CD14-positive monocyte (primary cell): ENCODE measurements around the gene CELA3B. TPM values are rescaled to one million over a fixed set of nuclear protein-coding genes. Genes with fewer than 3 reads are reported as not detected.
A peak's percentile ranks its signal among the peaks of the same experiment; 100 is the strongest.

Experiments
- DNase-seq, 3 donors: peaks; one replicate each; pipeline ENCODE4 v3.0.0-alpha.2; 2011 to 2022
- H2AFZ ChIP-seq: 2 replicates; pipeline ENCODE4 v1.6.0; 2012; ENCODE audit warnings: mild to moderate bottlenecking, low read depth, low read length, inconsistent platforms; ENCODE audit not compliant: insufficient read depth, poor library complexity, severe bottlenecking
- H3K27ac ChIP-seq, 2 donors: 1 replicate in 1 of 2; 2 replicates in 1 of 2; pipeline ENCODE4 v1.5.1; 2012 to 2013; ENCODE audit warnings: low read length in 2 of 2, control low read depth in 1 of 2, inconsistent platforms in 1 of 2, low read depth in 1 of 2, mild to moderate bottlenecking in 1 of 2
- H3K27me3 ChIP-seq, 2 donors: one replicate each; pipeline versions ENCODE4 v1.6.0 to v1.6.1; 2011 to 2013; ENCODE audit warnings: low read length in 2 of 2; ENCODE audit not compliant: control insufficient read depth in 2 of 2, insufficient read depth in 2 of 2
- H3K36me3 ChIP-seq, 2 donors: replicated peaks in 1 of 2; 1 replicate in 1 of 2; 2 replicates in 1 of 2; pipeline versions ENCODE4 v1.5.1 to v1.6.1; 2012 to 2013; ENCODE audit warnings: low read length in 2 of 2, control low read depth in 1 of 2, inconsistent platforms in 1 of 2, mild to moderate bottlenecking in 1 of 2; ENCODE audit not compliant: insufficient read depth in 2 of 2, control insufficient read depth in 1 of 2
- H3K4me1 ChIP-seq, 2 donors: 1 replicate in 1 of 2; 2 replicates in 1 of 2; pipeline versions ENCODE4 v1.5.1 to v1.6.1; 2012 to 2013; ENCODE audit warnings: low read length in 2 of 2, control low read depth in 1 of 2, inconsistent platforms in 1 of 2, mild to moderate bottlenecking in 1 of 2, moderate library complexity in 1 of 2; ENCODE audit not compliant: insufficient read depth in 2 of 2, control insufficient read depth in 1 of 2
- H3K4me2 ChIP-seq: replicated peaks from 2 replicates; pipeline ENCODE3; 2012; ENCODE audit warnings: low read length, moderate library complexity, mild to moderate bottlenecking; ENCODE audit not compliant: poor library complexity, severe bottlenecking; ENCODE audit errors: extremely low read depth
- H3K4me3 ChIP-seq, 3 experiments: fragments of 200-600 bp in 1 of 3; sonication (generic) in 1 of 3; replicated peaks in 1 of 3; 1 replicate in 2 of 3; 2 replicates in 1 of 3; pipeline ENCODE4 v1.5.1; 2011 to 2013; ENCODE audit warnings: low read length in 3 of 3, mild to moderate bottlenecking in 3 of 3, control low read depth in 2 of 3, low read depth in 2 of 3, inconsistent platforms in 1 of 3, moderate library complexity in 1 of 3
- H3K79me2 ChIP-seq: 2 replicates; pipeline ENCODE4 v1.6.0; 2012; ENCODE audit warnings: mild to moderate bottlenecking, control low read depth, inconsistent platforms, low read length, moderate library complexity; ENCODE audit not compliant: insufficient read depth
- H3K9ac ChIP-seq: 2 replicates; pipeline ENCODE4 v1.6.0; 2017; ENCODE audit warnings: low read length, mild to moderate bottlenecking; ENCODE audit not compliant: insufficient read depth, poor library complexity, severe bottlenecking
- H3K9me3 ChIP-seq, 2 donors: replicated peaks in 1 of 2; 1 replicate in 1 of 2; 2 replicates in 1 of 2; pipeline versions ENCODE4 v1.5.1 to v1.6.1; 2012 to 2013; ENCODE audit warnings: low read length in 2 of 2, control low read depth in 1 of 2; ENCODE audit not compliant: control insufficient read depth in 1 of 2, insufficient read depth in 1 of 2
- H4K20me1 ChIP-seq: 2 replicates; pipeline ENCODE4 v1.6.0; 2012; ENCODE audit warnings: mild to moderate bottlenecking, low read length, control low read depth, moderate library complexity; ENCODE audit not compliant: insufficient read depth
- H3K27ac Mint-ChIP-seq, 7 donors: one replicate each; pipeline ENCODE4 v1.8.0; 2020; ENCODE audit warnings: mild to moderate bottlenecking in 7 of 7, mixed read lengths in 7 of 7, moderate library complexity in 6 of 7, inconsistent platforms in 2 of 7
- H3K27me3 Mint-ChIP-seq, 3 donors: one replicate each; pipeline ENCODE4 v1.8.0; 2021 to 2022; ENCODE audit warnings: low read depth in 3 of 3, mild to moderate bottlenecking in 3 of 3, mixed read lengths in 3 of 3, moderate library complexity in 3 of 3, inconsistent platforms in 1 of 3
- H3K36me3 Mint-ChIP-seq, 2 donors: one replicate each; pipeline ENCODE4 v1.8.0; 2020; ENCODE audit warnings: mixed read lengths in 2 of 2, inconsistent platforms in 1 of 2, mild to moderate bottlenecking in 1 of 2
- H3K4me1 Mint-ChIP-seq: one replicate; pipeline ENCODE4 v1.8.0; 2020; ENCODE audit warnings: mild to moderate bottlenecking, mixed read lengths
- H3K4me3 Mint-ChIP-seq, 2 donors: one replicate each; pipeline ENCODE4 v1.8.0; 2020; ENCODE audit warnings: mild to moderate bottlenecking in 2 of 2, mixed read lengths in 2 of 2, moderate library complexity in 1 of 2
- H3K9me3 Mint-ChIP-seq, 7 donors: one replicate each; pipeline ENCODE4 v1.8.0; 2020 to 2022; ENCODE audit warnings: mixed read lengths in 7 of 7, mild to moderate bottlenecking in 6 of 7, moderate library complexity in 6 of 7, inconsistent platforms in 2 of 7
- CTCF ChIP-seq: fragments of 200-600 bp; IDR thresholded peaks from one replicate; pipeline ENCODE4 v1.8.0; 2022; ENCODE audit warnings: antibody characterized with exemption, mild to moderate bottlenecking
- WGBS: methylation state at CpG from one replicate; pipeline ENCODE4 v1.1.5; 2013; ENCODE audit warnings: missing lambda C conversion rate; ENCODE audit not compliant: insufficient coverage; 5-methylcytosine and 5-hydroxymethylcytosine counted together
- intact Hi-C, 2 donors: fragments of 100-400 bp; cut with micrococcal nuclease; formaldehyde crosslinking; loops; one replicate each; pipeline versions ENCODE4 v1.15.0 to v1.15.1; 2023
- polyA plus RNA-seq, 3 donors: library from polyadenylated mRNA; depleted of rRNA in 1 of 3; unstranded in 2 of 3; stranded (reverse) in 1 of 3; fragments of 300-500 nt in 2 of 3; fragments of >200 nt in 1 of 3; fragmentation: Illumina TruSeq in 2 of 3; gene quantifications; 1 replicate in 2 of 3; 2 replicates in 1 of 3; pipeline ENCODE4 v1.2.3, GENCODE V29; 2012 to 2021

Gene CELA3B
- polyA plus RNA-seq, 3 donors = not detected

DNA sequence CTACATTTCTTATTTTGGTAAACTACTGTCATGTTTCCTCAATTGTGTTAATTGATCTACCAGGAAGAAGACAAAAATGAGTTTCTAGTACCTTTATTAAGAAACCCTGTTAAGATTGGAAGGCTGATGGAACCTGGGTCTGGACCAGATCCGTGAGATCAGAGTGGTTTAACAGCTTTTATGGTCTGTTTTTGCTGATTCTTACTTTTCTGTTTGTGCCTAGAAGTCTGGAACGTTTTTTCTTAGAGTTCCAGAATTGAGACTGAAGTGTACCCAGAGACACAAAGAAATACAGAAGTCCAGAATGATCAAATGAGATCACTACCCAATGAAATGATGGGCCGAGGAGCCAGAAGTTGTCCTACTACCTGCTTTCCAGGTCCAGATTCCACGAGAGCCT lies 53.2 kb downstream of the CELA3B start:
- intact Hi-C loops = no loop called here
- H3K9me3 Mint-ChIP-seq = no peaks in the 10 kb centered on the region
- no peaks in the 10 kb centered on the region for H3K9me3 ChIP-seq
- peaks cover 32% of the 10 kb centered on the region for H3K79me2 ChIP-seq
- no peak for TF ChIP-seq CTCF
- H3K27ac Mint-ChIP-seq = peak overlapping the region in 1 of 7 donors; percentile 20
- DNase-seq = no peak
- peaks cover 36% of the 10 kb centered on the region for H3K4me1 Mint-ChIP-seq
- no peak overlapping the region for H2AFZ ChIP-seq
- no peak overlapping the region for H3K4me3 Mint-ChIP-seq
- H3K36me3 ChIP-seq = no peaks in the 10 kb centered on the region
- no peak overlapping the region for H3K9ac ChIP-seq
- no peak overlapping the region for H3K4me3 ChIP-seq
- no peaks in the 10 kb centered on the region for H3K27me3 Mint-ChIP-seq
- 79% methylated on average over 2 of the region's 4 CpGs for WGBS
- no peak overlapping the region for H3K27ac ChIP-seq
- no peaks in the 10 kb centered on the region for H4K20me1 ChIP-seq
- H3K36me3 Mint-ChIP-seq = peaks cover 4 to 6% of the 10 kb centered on the region in 2 donors
- no peaks in the 10 kb centered on the region for H3K27me3 ChIP-seq
- no peak overlapping the region for H3K4me2 ChIP-seq
- H3K4me1 ChIP-seq = peaks cover 25 to 38% of the 10 kb centered on the region in 2 donors

- Histone ChIP-seq H3K4me1 (peaks cover 25 to 37% of the 10 kb centered on the region in 2 donors), H4K20me1 (no peaks in the 10 kb centered on the region), H3K27me3 (no peaks in the 10 kb centered on the region), H3K9me3 (no peaks in the 10 kb centered on the region), H2AFZ (peak overlapping the region; percentile 29), H3K27ac (no peak overlapping the region), H3K79me2 (peaks cover 30% of the 10 kb centered on the region), H3K4me2 (no peak overlapping the region), H3K36me3 (no peaks in the 10 kb centered on the region), H3K4me3 (no peak overlapping the region), H3K9ac (no peak overlapping the region)
- Mint-ChIP-seq H3K27ac (peak overlapping the region in 2 of 7 donors; percentile 25 to 92), H3K4me3 (no peak overlapping the region), H3K27me3 (no peaks in the 10 kb centered on the region), H3K9me3 (no peaks in the 10 kb centered on the region), H3K4me1 (peaks cover 36% of the 10 kb centered on the region), H3K36me3 (peaks cover 4 to 6% of the 10 kb centered on the region in 2 donors)
- intact Hi-C loops = no loop called here
- TF ChIP-seq CTCF = no peak
- no peak for DNase-seq
- 71% methylated on average over 3 of the region's 3 CpGs for whole genome bisulfite sequencing
Observed at GRCh38 chr1:22030473-22030872, 53.7 kb downstream of the CELA3B start.
